NCI-H2196 treated with DMSO at 0.1 percent for 48 hours (cell line): ENCODE data around the gene DSCAML1.

Experiments used
- DNase-seq: peaks from one replicate; lab custom pipeline; 2025; ENCODE audit not compliant: unreplicated experiment; lab: John Stamatoyannopoulos, UW

DSCAML1 gene

GRCh38 chr11:117591316-117592039, 205.5 kb downstream of the DSCAML1 start:
- DNase-seq = no peak

DNA sequence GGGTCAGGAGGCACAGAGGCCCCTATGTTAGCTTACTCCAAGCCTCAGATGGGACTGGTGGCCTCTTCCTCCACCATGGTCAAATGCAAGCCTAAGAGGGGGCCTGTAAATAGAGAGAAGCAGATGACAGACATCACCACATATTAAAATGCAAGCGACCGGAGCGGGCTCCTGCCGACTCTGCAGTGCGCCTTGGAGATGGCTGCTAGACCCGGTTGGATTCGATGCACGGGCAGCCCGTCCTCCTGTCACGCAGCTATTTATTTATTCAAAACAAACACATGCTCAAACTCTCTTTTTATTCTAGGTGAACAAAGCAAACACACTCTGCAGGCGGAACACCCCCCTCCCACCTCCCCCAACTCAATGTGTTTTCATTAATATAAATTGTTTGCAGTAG, 208.0 kb downstream of the DSCAML1 start:
- DNase-seq = no peak

- DNase-seq = no peak
These were observed 208.7 kb downstream of the DSCAML1 start for GRCh38 chr11:117588166-117588810.

- no peak for DNase-seq
These were observed 209.6 kb downstream of the DSCAML1 start for GRCh38 chr11:117587416-117587815.

DNA sequence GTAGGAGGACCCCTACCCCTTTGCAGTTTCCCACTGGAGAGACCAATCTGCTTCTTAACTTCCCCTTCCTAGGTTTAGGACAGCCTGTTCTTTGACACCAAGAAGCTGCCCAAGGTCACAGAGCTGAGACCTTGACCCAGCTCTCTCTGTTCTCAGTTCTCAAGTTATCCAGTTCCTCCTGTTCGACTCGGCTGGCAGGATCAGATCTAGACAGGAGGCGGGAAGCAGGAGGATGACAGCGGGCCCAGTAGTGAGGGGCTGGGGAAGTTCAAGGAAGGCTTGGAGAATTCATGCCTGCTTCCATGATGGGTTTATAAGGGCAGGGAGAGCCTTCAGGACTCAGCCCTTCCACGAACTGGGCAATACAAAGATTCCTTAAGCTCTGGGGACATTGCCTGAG, 210.6 kb downstream of the DSCAML1 start:
- no peak for DNase-seq

DNA sequence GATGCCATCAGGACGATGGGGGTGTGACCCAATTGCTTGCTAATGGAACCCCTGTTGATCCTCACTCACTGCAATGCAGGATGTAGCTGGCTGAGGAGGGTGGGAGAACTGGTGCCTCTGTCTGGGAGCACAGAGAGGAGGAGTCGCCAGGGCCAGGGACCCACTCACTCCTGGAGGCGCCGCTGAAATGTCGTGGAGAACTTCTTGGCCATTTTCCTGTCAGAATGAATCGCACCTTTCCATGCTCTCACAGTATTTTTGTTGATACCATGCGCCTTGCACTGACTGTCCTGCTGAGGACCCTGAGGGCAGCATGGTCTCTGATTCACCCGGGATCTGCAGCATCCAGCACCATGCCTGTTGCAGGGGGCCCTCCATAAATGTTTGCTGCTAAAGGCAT, 211.4 kb downstream of the DSCAML1 start:
- DNase-seq = no peak

DNA sequence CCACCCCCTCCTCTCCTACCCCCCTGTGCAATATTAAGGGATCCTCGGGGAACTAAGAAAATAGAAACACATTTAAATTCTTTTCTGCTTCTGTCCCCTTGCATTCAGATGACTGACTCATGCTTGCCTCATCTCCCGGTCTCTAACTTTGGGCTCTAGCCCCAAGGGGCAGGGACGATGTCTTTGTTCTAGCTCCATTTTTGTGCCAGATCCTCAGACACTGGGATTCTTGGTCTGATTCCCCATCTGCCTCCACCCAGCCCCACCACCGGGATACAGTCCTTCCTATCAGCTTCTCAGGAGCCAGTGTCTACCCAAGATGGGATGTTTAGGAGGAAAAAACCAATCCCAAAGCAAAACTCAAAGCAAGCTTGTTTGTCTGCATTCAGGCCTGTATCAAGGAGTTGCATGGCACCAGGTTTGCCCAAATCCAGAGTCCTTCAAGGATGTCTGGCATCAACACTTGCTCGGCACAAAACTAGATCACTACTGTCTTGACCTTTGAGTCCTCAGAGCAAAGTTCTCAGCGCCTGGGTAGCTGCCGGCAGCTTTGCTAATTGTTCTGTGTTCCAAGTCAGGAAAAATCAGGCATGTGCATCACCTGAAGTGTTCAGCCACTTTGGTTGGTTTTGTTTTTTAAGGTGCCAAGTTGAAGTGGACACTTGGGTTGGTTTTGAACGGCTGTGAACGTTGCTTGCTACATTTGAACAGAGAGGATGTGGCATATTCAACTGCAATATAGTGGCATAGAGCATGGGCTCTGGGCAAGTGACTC, 212.8 kb downstream of the DSCAML1 start:
- DNase-seq = no peak

- DNase-seq = no peak
These were observed 213.8 kb downstream of the DSCAML1 start for GRCh38 chr11:117583063-117583801.

GRCh38 chr11:117582433-117582832, 214.6 kb downstream of the DSCAML1 start:
- no peak for DNase-seq

GRCh38 chr11:117580866-117581265, 216.2 kb downstream of the DSCAML1 start:
- no peak for DNase-seq

- no peak for DNase-seq
These were observed 217.9 kb downstream of the DSCAML1 start for GRCh38 chr11:117579161-117579560.

DNA sequence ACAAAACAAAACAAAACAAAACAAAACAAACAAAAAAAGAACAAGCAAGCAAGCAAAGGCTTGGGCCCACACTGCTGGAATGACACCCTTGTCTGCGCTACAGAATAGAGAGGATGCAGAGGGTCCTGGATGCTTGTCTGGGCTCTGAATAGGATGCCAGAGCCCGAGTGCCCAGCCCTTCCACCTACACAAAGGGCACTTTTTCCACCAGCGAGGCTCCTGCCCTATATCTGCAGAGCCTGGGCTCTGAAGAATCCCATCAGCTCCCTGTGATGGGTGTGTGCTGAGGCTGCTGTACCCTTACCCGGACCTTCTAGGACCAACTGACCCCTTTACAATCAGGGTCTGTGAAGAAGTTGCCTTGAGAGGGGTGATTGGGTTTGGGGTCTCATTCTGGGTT, 221.2 kb downstream of the DSCAML1 start:
- no peak for DNase-seq

- no peak for DNase-seq
These were observed 222.5 kb downstream of the DSCAML1 start for GRCh38 chr11:117574551-117574950.

DNA sequence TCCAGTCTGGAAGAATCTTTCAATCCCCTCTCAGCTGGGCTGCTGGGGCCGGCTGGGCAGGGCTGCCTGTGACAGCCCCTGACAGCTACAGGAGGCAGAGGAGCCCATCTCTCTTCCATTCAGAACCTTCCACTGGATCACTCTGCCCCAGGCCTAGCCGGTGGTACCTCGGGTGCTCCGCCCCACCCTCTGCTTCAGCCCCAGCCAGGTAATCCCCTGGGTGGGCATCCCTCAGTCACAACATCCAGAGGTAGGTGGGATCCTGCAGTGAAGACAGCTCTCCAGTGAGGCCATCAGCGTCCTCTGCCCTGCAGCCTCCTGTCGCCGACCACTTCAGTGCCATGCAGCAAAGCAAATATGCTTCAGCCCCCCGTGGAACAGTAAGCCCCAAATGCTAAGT, 223.7 kb downstream of the DSCAML1 start:
- no peak for DNase-seq

DNA sequence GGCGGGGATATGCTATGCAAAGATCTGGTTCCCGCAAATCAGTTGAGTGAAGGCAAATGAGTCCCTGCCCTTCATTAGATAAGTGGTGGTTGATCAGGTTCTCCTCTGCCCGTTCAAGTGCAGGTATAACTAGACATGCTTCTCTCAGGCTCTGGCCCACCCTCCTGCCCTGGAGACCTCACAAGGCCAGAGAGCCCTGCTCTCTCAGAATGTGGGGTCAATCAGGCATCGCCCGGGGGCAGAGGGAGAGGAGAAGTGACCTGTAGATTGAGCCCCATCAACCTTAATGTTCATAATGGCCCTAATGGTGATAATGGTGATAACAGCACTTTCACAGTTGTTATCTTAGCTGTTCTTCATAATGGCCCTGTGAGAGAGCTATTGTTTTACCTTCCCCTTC, 224.3 kb downstream of the DSCAML1 start:
- DNase-seq = no peak

- no peak for DNase-seq
These were observed 224.9 kb downstream of the DSCAML1 start for GRCh38 chr11:117572129-117572528.

DNA sequence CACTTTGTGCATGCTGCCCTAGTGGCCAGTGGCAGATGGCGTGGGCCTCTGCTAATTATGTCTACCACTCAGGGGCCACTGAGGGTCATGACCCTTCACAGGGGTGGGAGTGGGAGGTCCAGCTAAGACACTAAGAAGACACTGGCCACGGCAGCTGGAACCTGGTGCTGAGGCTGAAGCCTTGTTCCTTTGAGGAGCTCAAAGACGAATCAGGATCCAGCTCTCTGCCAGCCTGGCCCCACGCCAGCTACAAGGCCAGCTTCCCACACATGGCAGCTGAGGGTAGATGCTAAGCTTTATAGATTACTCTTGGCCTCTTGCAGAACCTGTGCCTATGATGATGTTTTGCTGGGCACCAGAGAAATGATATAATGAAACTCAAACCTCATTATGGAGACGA, 226.3 kb downstream of the DSCAML1 start:
- DNase-seq = no peak

DNA sequence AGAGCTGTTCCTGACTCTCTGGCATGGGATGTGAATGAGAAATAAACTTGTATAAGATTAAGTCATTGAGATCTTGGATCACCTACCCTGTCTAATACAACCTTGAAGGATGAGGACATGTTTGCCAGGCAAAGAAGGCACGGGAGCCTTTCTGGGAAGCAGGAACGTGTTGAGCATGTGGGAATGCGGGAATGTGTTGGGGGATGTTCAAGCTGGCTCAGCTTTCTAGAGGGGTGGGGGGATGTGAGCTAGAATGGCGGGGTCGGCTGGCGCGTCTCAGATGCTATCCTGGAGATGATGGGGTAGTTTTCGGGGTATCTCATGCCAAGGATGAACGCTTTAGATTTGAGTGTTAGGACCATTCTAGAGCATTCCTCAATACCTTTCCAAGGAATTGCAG, 227.1 kb downstream of the DSCAML1 start:
- DNase-seq = no peak

DNA sequence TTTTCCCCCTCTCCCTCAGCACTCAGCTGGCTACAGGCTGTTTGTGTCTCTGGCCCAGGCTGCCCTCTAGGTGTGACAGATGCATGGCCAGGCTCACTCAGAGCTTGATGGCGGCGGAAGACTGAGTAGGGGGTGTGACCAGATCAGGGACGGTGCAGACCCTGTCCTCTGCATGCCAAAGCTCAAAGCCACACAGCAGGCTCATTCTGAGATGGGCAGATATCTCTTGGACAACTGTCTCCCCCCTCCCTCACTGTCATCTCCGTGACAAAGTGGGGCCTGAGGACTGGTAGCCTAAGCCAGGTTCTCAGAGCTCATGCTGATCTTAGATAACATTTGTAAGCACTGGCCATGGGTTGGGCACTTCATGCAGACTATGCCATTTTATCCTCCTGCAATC, 231.3 kb downstream of the DSCAML1 start:
- no peak for DNase-seq

GRCh38 chr11:117564321-117564720, 232.7 kb downstream of the DSCAML1 start:
- no peak for DNase-seq

DNA sequence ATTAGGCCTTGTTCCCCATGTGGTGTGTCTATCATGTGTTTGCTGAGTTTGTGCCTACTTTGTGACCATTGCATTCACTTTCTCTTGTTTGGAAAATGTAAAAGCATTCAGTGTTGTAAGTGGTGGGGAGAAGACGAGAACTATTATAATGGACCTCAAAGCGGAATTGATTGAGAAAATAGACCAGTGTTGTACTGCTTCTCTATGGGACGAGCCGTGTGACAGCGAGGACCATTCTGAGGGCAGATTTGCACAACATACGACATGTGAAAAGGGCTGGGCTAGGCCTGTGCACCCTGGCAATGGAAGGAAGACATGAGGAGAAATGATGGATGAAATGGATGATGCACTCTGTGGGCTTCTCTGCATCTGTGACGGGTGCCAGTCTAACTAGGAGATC, 233.5 kb downstream of the DSCAML1 start:
- DNase-seq = no peak
